ENCODE measurements around the gene BRD1.

Gene BRD1

GRCh38 chr22:49863931-49864330 is 36.3 kb upstream of the BRD1 start:
- Histone ChIP-seq H3K4ac (ENCODE audit: low read depth, low read length) (no peak overlapping the region), H3K27ac (ENCODE audit: low read depth, low read length) (no peak overlapping the region), H2BK5ac (ENCODE audit: low read length) (no peak overlapping the region), H4K5ac (ENCODE audit: low read length) (no peak overlapping the region), H4K8ac (ENCODE audit: low read depth, low read length) (no peak overlapping the region), H2BK15ac (replicated peaks; ENCODE audit: low read depth) (no peak overlapping the region), H3K18ac (ENCODE audit: low read length) (no peak overlapping the region), H3K56ac (ENCODE audit: low read length) (no peak overlapping the region), H2AK5ac (ENCODE audit: low read length) (no peak overlapping the region), H3K27me3 (ENCODE audit: insufficient read depth, low read length, poor library complexity) (no peaks in the 10 kb centered on the region), H3K36me3 (ENCODE audit: control insufficient read depth, insufficient read depth, low read length) (peaks cover 2% of the 10 kb centered on the region), H3K79me1 (ENCODE audit: low read length) (peaks cover 31% of the 10 kb centered on the region), H3K4me3 (ENCODE audit: low read length) (no peak overlapping the region), H2BK120ac (ENCODE audit: low read depth, low read length) (no peak overlapping the region), H3K4me1 (ENCODE audit: control insufficient read depth, low read depth, low read length) (no peaks in the 10 kb centered on the region), H3K4me2 (ENCODE audit: low read length) (no peak overlapping the region), H3K9ac (ENCODE audit: low read length) (no peak overlapping the region), H3K23ac (ENCODE audit: low read length) (no peak overlapping the region), H3K79me2 (ENCODE audit: control insufficient read depth, insufficient read depth, low read length) (peaks cover 54% of the 10 kb centered on the region)
- no peak for DNase-seq
- no CpG with 5 or more reads among the region's 7 CpGs for WGBS (ENCODE audit: extremely low coverage, insufficient coverage, low lambda C conversion rate)

DNA sequence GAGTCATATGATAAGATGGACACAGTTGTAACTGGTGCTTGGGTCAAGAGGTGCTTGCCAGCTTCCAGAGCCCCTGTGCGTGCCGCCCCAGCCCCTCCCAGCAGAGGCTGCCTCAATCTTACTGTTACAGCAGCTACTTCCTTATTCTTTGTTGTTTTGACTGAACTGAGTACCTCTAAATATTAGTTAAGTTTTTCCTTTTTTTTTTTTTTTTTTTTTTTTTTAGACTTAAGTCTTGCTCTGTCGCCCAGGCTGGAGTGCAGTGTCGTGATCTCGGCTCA is 34.8 kb upstream of the BRD1 start:
- Histone ChIP-seq H3K36me3 (ENCODE audit: control insufficient read depth, insufficient read depth, low read length) (peaks cover 2% of the 10 kb centered on the region), H2BK120ac (ENCODE audit: low read depth, low read length) (no peak overlapping the region)

GRCh38 chr22:49861642-49862495 is 34.2 kb upstream of the BRD1 start:
- no peak overlapping the region for H3K9ac ChIP-seq (ENCODE audit: low read length)
- no peak overlapping the region for H3K27ac ChIP-seq (ENCODE audit: low read depth, low read length)
- no peak overlapping the region for H3K4me3 ChIP-seq (ENCODE audit: low read length)
- peaks cover 2% of the 10 kb centered on the region for H3K36me3 ChIP-seq (ENCODE audit: control insufficient read depth, insufficient read depth, low read length)
- no peak overlapping the region for H2BK15ac ChIP-seq (replicated peaks; ENCODE audit: low read depth)
- H3K23ac ChIP-seq (ENCODE audit: low read length), result no peak overlapping the region
- no peak overlapping the region for H2BK5ac ChIP-seq (ENCODE audit: low read length)
- H3K4me2 ChIP-seq (ENCODE audit: low read length), result no peak overlapping the region
- H2AK5ac ChIP-seq (ENCODE audit: low read length), result no peak overlapping the region
- peaks cover 57% of the 10 kb centered on the region for H3K79me2 ChIP-seq (ENCODE audit: control insufficient read depth, insufficient read depth, low read length)
- no peaks in the 10 kb centered on the region for H3K4me1 ChIP-seq (ENCODE audit: control insufficient read depth, low read depth, low read length)
- H4K5ac ChIP-seq (ENCODE audit: low read length), result no peak overlapping the region
- no peak overlapping the region for H2BK120ac ChIP-seq (ENCODE audit: low read depth, low read length)
- WGBS (ENCODE audit: extremely low coverage, insufficient coverage, low lambda C conversion rate), result no CpG with 5 or more reads among the region's 29 CpGs
- no peak for DNase-seq
- H3K56ac ChIP-seq (ENCODE audit: low read length), result no peak overlapping the region
- no peaks in the 10 kb centered on the region for H3K27me3 ChIP-seq (ENCODE audit: insufficient read depth, low read length, poor library complexity)
- H3K18ac ChIP-seq (ENCODE audit: low read length), result no peak overlapping the region
- no peak overlapping the region for H4K8ac ChIP-seq (ENCODE audit: low read depth, low read length)
- H3K79me1 ChIP-seq (ENCODE audit: low read length), result peaks cover 37% of the 10 kb centered on the region
- H3K4ac ChIP-seq (ENCODE audit: low read depth, low read length), result no peak overlapping the region

More for the DNA sequence above, 34.8 kb upstream of the BRD1 start:
- H3K4me2 ChIP-seq (ENCODE audit: low read length), result no peak overlapping the region
- no peak overlapping the region for H3K23ac ChIP-seq (ENCODE audit: low read length)
- H3K79me1 ChIP-seq (ENCODE audit: low read length), result peaks cover 34% of the 10 kb centered on the region
- H3K27ac ChIP-seq (ENCODE audit: low read depth, low read length), result no peak overlapping the region
- H3K79me2 ChIP-seq (ENCODE audit: control insufficient read depth, insufficient read depth, low read length), result peaks cover 56% of the 10 kb centered on the region
- H3K4me3 ChIP-seq (ENCODE audit: low read length), result no peak overlapping the region
- H3K56ac ChIP-seq (ENCODE audit: low read length), result no peak overlapping the region
- H3K27me3 ChIP-seq (ENCODE audit: insufficient read depth, low read length, poor library complexity), result no peaks in the 10 kb centered on the region
- WGBS (ENCODE audit: extremely low coverage, insufficient coverage, low lambda C conversion rate), result no CpG with 5 or more reads among the region's 5 CpGs
- no peak overlapping the region for H2AK5ac ChIP-seq (ENCODE audit: low read length)
- H2BK5ac ChIP-seq (ENCODE audit: low read length), result no peak overlapping the region
- H3K9ac ChIP-seq (ENCODE audit: low read length), result no peak overlapping the region
- no peak overlapping the region for H3K4ac ChIP-seq (ENCODE audit: low read depth, low read length)
- no peak overlapping the region for H4K8ac ChIP-seq (ENCODE audit: low read depth, low read length)
- no peak overlapping the region for H2BK15ac ChIP-seq (replicated peaks; ENCODE audit: low read depth)
- H3K18ac ChIP-seq (ENCODE audit: low read length), result no peak overlapping the region
- H4K5ac ChIP-seq (ENCODE audit: low read length), result no peak overlapping the region
- no peak for DNase-seq
- no peaks in the 10 kb centered on the region for H3K4me1 ChIP-seq (ENCODE audit: control insufficient read depth, low read depth, low read length)

DNA sequence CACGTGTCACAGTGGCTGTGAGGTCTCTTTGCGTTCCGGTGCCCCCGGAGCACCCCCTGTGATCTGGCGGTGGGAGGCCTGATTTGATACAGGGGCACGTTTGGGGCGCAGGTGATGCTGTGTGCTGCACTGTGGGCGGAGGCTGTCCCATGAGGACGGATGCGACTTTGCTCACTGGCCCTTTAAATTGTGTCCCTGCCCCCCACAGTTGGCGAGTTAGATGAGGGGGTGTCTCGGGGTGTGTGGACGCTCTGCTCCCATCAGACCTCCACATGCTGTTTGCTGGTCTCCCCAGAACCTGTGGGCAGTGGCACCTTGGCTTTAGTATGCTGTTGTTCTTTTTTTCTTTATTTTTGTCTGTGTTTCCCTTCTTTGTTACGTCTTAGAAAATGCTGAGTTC is 31.2 kb upstream of the BRD1 start:
- Histone ChIP-seq H3K4me3 (ENCODE audit: low read length) (no peak overlapping the region), H3K36me3 (ENCODE audit: control insufficient read depth, insufficient read depth, low read length) (no peaks in the 10 kb centered on the region), H3K9ac (ENCODE audit: low read length) (no peak overlapping the region), H3K27ac (ENCODE audit: low read depth, low read length) (no peak overlapping the region), H2BK15ac (replicated peaks; ENCODE audit: low read depth) (no peak overlapping the region), H2BK5ac (ENCODE audit: low read length) (no peak overlapping the region), H3K27me3 (ENCODE audit: insufficient read depth, low read length, poor library complexity) (no peaks in the 10 kb centered on the region), H3K18ac (ENCODE audit: low read length) (no peak overlapping the region), H3K79me2 (ENCODE audit: control insufficient read depth, insufficient read depth, low read length) (peaks cover 63% of the 10 kb centered on the region), H3K56ac (ENCODE audit: low read length) (no peak overlapping the region), H2BK120ac (ENCODE audit: low read depth, low read length) (no peak overlapping the region), H3K4me2 (ENCODE audit: low read length) (no peak overlapping the region), H2AK5ac (ENCODE audit: low read length) (no peak overlapping the region), H3K23ac (ENCODE audit: low read length) (no peak overlapping the region), H3K4ac (ENCODE audit: low read depth, low read length) (no peak overlapping the region), H4K5ac (ENCODE audit: low read length) (no peak overlapping the region), H4K8ac (ENCODE audit: low read depth, low read length) (no peak overlapping the region), H3K79me1 (ENCODE audit: low read length) (peaks cover 43% of the 10 kb centered on the region), H3K4me1 (ENCODE audit: control insufficient read depth, low read depth, low read length) (peaks cover 10% of the 10 kb centered on the region)
- no CpG with 5 or more reads among the region's 14 CpGs for WGBS (ENCODE audit: extremely low coverage, insufficient coverage, low lambda C conversion rate)
- no peak for DNase-seq

- Histone ChIP-seq H3K4me2 (ENCODE audit: low read length) (no peak overlapping the region), H3K9ac (ENCODE audit: low read length) (no peak overlapping the region), H3K27ac (ENCODE audit: low read depth, low read length) (no peak overlapping the region), H3K4me1 (ENCODE audit: control insufficient read depth, low read depth, low read length) (peaks cover 10% of the 10 kb centered on the region), H2BK120ac (ENCODE audit: low read depth, low read length) (no peak overlapping the region), H2AK5ac (ENCODE audit: low read length) (no peak overlapping the region), H4K8ac (ENCODE audit: low read depth, low read length) (no peak overlapping the region), H3K56ac (ENCODE audit: low read length) (no peak overlapping the region), H3K36me3 (ENCODE audit: control insufficient read depth, insufficient read depth, low read length) (no peaks in the 10 kb centered on the region), H3K27me3 (ENCODE audit: insufficient read depth, low read length, poor library complexity) (peaks cover 2% of the 10 kb centered on the region), H3K4ac (ENCODE audit: low read depth, low read length) (no peak overlapping the region), H2BK5ac (ENCODE audit: low read length) (no peak overlapping the region), H3K23ac (ENCODE audit: low read length) (no peak overlapping the region), H3K79me1 (ENCODE audit: low read length) (peaks cover 36% of the 10 kb centered on the region), H3K4me3 (ENCODE audit: low read length) (no peak overlapping the region), H2BK15ac (replicated peaks; ENCODE audit: low read depth) (no peak overlapping the region), H3K18ac (ENCODE audit: low read length) (no peak overlapping the region), H4K5ac (ENCODE audit: low read length) (no peak overlapping the region), H3K79me2 (ENCODE audit: control insufficient read depth, insufficient read depth, low read length) (peaks cover 55% of the 10 kb centered on the region)
- DNase-seq, result no peak
- WGBS (ENCODE audit: extremely low coverage, insufficient coverage, low lambda C conversion rate), result no CpG with 5 or more reads among the region's 31 CpGs
These were observed 29.3 kb upstream of the BRD1 start for GRCh38 chr22:49856766-49857618.

Measured in mesendoderm (in vitro differentiated cells).